KMS-11 (cell line): ENCODE results near the gene BBOX1.

Experiments
- H2AFZ ChIP-seq: fragments of 200-600 bp; sonication (generic); 2 replicates; pipeline ENCODE4 v1.6.1; 2016; ENCODE audit warnings: antibody characterized with exemption, mixed run types, low read depth
- H3K27ac ChIP-seq: fragments of 200-600 bp; sonication (generic); 2 replicates; pipeline ENCODE4 v1.6.1; 2016; ENCODE audit warnings: mild to moderate bottlenecking, mixed run types
- H3K27me3 ChIP-seq: fragments of 200-600 bp; sonication (generic); 2 replicates; pipeline ENCODE4 v1.6.1; 2017; ENCODE audit warnings: mild to moderate bottlenecking, low read depth, mixed run types, moderate library complexity; ENCODE audit not compliant: insufficient read depth
- H3K36me3 ChIP-seq: fragments of 200-600 bp; sonication (generic); 2 replicates; pipeline ENCODE4 v1.6.1; 2017; ENCODE audit warnings: mild to moderate bottlenecking, mixed run types; ENCODE audit not compliant: insufficient read depth
- H3K4me1 ChIP-seq: fragments of 200-600 bp; sonication (generic); 2 replicates; pipeline ENCODE4 v1.6.1; 2016; ENCODE audit warnings: mild to moderate bottlenecking, low read depth, mixed run types; ENCODE audit not compliant: poor library complexity, severe bottlenecking
- H3K4me2 ChIP-seq: fragments of 200-600 bp; sonication (generic); 2 replicates; pipeline ENCODE4 v1.7.0; 2016; ENCODE audit warnings: mild to moderate bottlenecking, mixed run types
- H3K4me3 ChIP-seq: fragments of 200-600 bp; sonication (generic); IDR thresholded peaks from 2 replicates; pipeline ENCODE4 v1.6.1; 2017; ENCODE audit warnings: low read depth, low read length, mixed read lengths; ENCODE audit not compliant: insufficient read depth
- H3K79me2 ChIP-seq: fragments of 200-600 bp; sonication (generic); 2 replicates; pipeline ENCODE4 v1.6.1; 2016; ENCODE audit warnings: low read depth, mixed run types; ENCODE audit not compliant: insufficient read depth
- H3K9ac ChIP-seq: fragments of 200-600 bp; sonication (generic); 2 replicates; pipeline ENCODE4 v1.6.1; 2016; ENCODE audit warnings: mild to moderate bottlenecking, mixed run types
- H4K20me1 ChIP-seq: fragments of 200-600 bp; sonication (generic); 2 replicates; pipeline ENCODE4 v1.6.1; 2016; ENCODE audit warnings: mild to moderate bottlenecking, mixed run types; ENCODE audit not compliant: insufficient read depth
- CTCF ChIP-seq: fragments of 200-600 bp; sonication (generic); conservative IDR thresholded peaks from 2 replicates; pipeline ENCODE4 v1.6.1; 2017; ENCODE audit warnings: low read depth, mild to moderate bottlenecking, antibody characterized with exemption, low read length, moderate library complexity, mixed read lengths

The BBOX1 gene, protein sequence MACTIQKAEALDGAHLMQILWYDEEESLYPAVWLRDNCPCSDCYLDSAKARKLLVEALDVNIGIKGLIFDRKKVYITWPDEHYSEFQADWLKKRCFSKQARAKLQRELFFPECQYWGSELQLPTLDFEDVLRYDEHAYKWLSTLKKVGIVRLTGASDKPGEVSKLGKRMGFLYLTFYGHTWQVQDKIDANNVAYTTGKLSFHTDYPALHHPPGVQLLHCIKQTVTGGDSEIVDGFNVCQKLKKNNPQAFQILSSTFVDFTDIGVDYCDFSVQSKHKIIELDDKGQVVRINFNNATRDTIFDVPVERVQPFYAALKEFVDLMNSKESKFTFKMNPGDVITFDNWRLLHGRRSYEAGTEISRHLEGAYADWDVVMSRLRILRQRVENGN

GRCh38 chr11:27040302-27041115, at the start of gene BBOX1:
Gene BBOX1 (plus strand): TSS chr11:27040815. CDS start chr11:27055431, 14,616 bp downstream.
- Histone ChIP-seq H2AFZ (no peak within 1 kb of the TSS), H3K4me3 (no peak within 1 kb of the TSS), H3K79me2 (no peaks in the 10 kb centered on the region), H4K20me1 (no peaks in the 10 kb centered on the region), H3K36me3 (no peaks in the 10 kb centered on the region), H3K27ac (no peak within 1 kb of the TSS), H3K27me3 (no peaks in the 10 kb centered on the region), H3K9ac (no peak within 1 kb of the TSS), H3K4me2 (no peak within 1 kb of the TSS), H3K4me1 (no peaks in the 10 kb centered on the region)
- no peak for TF ChIP-seq CTCF

DNA sequence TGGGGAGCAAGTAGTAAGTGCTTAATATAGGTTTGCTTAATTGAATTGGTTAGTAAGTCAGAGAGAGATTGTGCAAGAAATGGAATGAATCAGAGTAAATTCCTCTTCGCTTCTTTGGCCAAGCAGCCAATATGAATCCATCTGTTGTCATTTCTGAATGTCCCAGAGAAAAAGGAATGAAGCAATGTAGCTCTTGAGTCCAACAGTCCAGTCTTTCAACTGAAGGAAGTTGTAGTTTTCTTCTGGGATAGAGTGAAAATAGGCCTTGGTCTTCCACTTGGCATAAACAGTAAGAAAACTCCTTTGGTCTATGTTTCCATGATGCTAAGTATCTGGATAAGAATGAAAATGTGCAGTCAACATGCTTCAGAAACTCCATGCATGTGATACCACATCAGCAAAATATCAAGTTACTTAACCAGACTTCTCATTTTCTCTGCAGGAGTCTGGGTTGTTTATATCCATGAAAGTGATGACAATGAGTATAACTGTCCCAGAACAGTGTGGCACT, 48.5 kb upstream of the BBOX1 start:
- Histone ChIP-seq H4K20me1 (no peaks in the 10 kb centered on the region), H3K79me2 (no peaks in the 10 kb centered on the region), H3K9ac (no peak overlapping the region), H3K4me1 (peaks cover 18% of the 10 kb centered on the region), H3K4me3 (no peak overlapping the region), H3K27ac (no peak overlapping the region; the same call in 1 of the 2 replicates), H3K27me3 (no peaks in the 10 kb centered on the region), H3K4me2 (no peak overlapping the region), H3K36me3 (no peaks in the 10 kb centered on the region), H2AFZ (0 out of 2 replicates have a peak overlapping the region, but pooled peaks have one; percentile 18)
- no peak for TF ChIP-seq CTCF

DNA sequence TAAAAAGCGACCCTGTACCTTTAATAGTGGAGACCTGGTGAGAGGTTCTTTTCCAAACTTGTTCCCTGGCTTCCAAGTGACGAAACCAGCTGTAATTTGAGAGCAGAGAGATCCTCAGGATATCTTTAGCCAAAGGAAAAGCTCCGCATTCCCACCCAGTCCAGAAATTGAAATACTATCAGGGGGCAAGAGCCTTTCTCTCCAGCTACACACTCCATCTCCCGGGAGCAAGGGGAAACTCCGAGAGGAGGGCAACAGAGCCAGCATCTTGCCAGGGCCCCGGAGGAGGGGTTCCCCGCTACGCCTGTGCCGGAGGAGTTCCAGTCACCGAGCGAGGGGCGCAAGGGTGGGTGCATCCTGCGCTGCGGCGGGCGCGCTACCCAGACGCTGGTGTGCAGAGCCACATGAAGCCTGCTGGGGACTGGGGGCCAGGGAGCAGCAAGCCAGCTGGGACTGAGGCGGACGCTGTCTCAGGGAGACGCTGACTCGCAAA, 46.6 kb upstream of the BBOX1 start, which contains the start of gene FIBIN:
FIBIN (plus strand) TSS at position 148 of the 493 bp plus-strand sequence. CDS start 415 bp downstream, outside the sequence.
- H3K4me1 ChIP-seq, result peaks cover 18% of the 10 kb centered on the region
- H3K4me2 ChIP-seq, result no peak within 1 kb of the TSS

More for the DNA sequence above, 46.6 kb upstream of the BBOX1 start, which contains the start of gene FIBIN:
- no peak for TF ChIP-seq CTCF
- no peak within 1 kb of the TSS for H2AFZ ChIP-seq
- H3K79me2 ChIP-seq, result no peaks in the 10 kb centered on the region
- H3K36me3 ChIP-seq, result no peaks in the 10 kb centered on the region
- H4K20me1 ChIP-seq, result no peaks in the 10 kb centered on the region
- H3K9ac ChIP-seq, result no peak within 1 kb of the TSS
- H3K27ac ChIP-seq, result no peak within 1 kb of the TSS
- no peak within 1 kb of the TSS for H3K4me3 ChIP-seq
- H3K27me3 ChIP-seq, result no peaks in the 10 kb centered on the region
